Esophagus muscularis mucosa (tissue), 4 donors: ENCODE data around the gene CBX1. TPM values are rescaled to one million over a fixed set of nuclear protein-coding genes. Genes with fewer than 3 reads are reported as not detected.

Source experiments
- DNase-seq: peaks from one replicate; pipeline ENCODE4 v3.0.0-alpha.2; 2017; ENCODE audit errors: extremely low spot score
- H3K27ac ChIP-seq, 4 donors: fragments of 200-600 bp; sonication (generic); replicated peaks in 1 of 4; 1 replicate in 3 of 4; 2 replicates in 1 of 4; pipeline ENCODE4 v1.5.1; 2016 to 2019; ENCODE audit warnings: mild to moderate bottlenecking in 1 of 4
- H3K27me3 ChIP-seq, 4 donors: fragments of 200-600 bp; sonication (generic); one replicate each; pipeline versions ENCODE4 v1.5.1 to v1.6.0; 2016 to 2019
- H3K36me3 ChIP-seq, 4 donors: fragments of 200-600 bp; sonication (generic); one replicate each; pipeline ENCODE4 v1.5.1; 2016 to 2019
- H3K4me1 ChIP-seq, 4 donors: fragments of 200-600 bp; sonication (generic); one replicate each; pipeline ENCODE4 v1.5.1; 2016 to 2019
- H3K4me3 ChIP-seq, 4 donors: fragments of 200-600 bp; sonication (generic); 1 replicate in 2 of 4; 2 replicates in 2 of 4; pipeline ENCODE4 v1.5.1; 2016 to 2019; ENCODE audit warnings: mild to moderate bottlenecking in 4 of 4, moderate library complexity in 1 of 4
- H3K9me3 ChIP-seq, 4 donors: fragments of 200-600 bp; sonication (generic); 1 replicate in 3 of 4; 2 replicates in 1 of 4; pipeline ENCODE4 v1.5.1; 2016 to 2019
- EP300 ChIP-seq: sonication (generic); formaldehyde crosslinking; IDR thresholded peaks from one replicate; pipeline ENCODE4 v1.6.1; 2017; ENCODE audit warnings: antibody characterized with exemption
- POLR2A ChIP-seq: fragments of 450-650 bp; IDR thresholded peaks from one replicate; pipeline ENCODE4 v1.6.1; 2017; ENCODE audit warnings: antibody characterized with exemption, moderate library complexity, mild to moderate bottlenecking, low read depth
- POLR2AphosphoS5 ChIP-seq, 2 donors: sonication (generic); formaldehyde crosslinking; IDR thresholded peaks; one replicate each; pipeline ENCODE4 v1.6.1; 2017; ENCODE audit warnings: antibody characterized with exemption in 2 of 2
- WGBS: methylation state at CpG from one replicate; pipeline ENCODE4 v1.1.5; 2018; 5-methylcytosine and 5-hydroxymethylcytosine counted together
- intact Hi-C: fragments of 100-400 bp; cut with DNase I; formaldehyde crosslinking; loops from one replicate; pipeline ENCODE4 v1.15.1; 2023
- total RNA-seq, 4 donors: library from RNA; depleted of rRNA; stranded (reverse); fragments of >200 nt; gene quantifications; one replicate each; pipeline versions ENCODE4 v1.1.0 to v1.2.1, GENCODE V29; 2016
- TF ChIP-seq, protein P1 (sequence below), 3 experiments: fragments of 200-600 bp in 2 of 3; fragments of 450-650 bp in 1 of 3; sonication (generic) in 2 of 3; IDR thresholded peaks; one replicate each; pipeline ENCODE4 v1.5.1; 2017 to 2019; ENCODE audit warnings: antibody characterized with exemption in 3 of 3, mild to moderate bottlenecking in 2 of 3, moderate library complexity in 1 of 3

The CBX1 gene
- total RNA-seq, 4 donors from 2014 or later = 32.1 to 59.5 (median 39.7) TPM

DNA sequence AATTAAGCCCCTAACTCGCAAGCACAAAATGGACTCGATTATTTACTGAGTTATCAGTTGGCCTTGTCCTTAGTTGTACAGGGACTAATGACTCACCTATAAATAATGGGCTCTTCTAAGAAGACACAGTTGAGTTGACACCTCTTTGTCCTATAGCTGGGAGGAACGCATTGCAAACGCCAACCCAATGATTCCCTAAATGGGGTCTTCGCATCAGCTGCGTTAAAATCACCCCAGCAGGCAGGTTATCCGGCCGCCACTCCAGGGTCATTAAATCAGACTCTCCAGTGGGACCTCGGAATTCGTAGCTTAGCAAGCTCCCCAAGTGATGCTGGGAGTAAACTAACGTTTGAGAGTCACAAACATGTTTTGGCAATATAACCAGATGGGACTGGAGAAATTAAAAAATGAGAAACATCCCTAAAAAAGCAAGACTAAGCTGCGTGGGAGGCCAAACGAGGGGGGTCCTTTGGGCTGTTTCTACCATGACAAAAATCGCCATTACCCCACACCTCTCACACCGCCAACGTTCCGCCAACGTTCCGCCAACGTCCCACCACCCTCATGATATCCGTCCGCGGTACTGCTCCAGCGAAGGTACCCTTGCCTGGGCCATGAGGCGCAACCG is 54.1 kb downstream of the CBX1 start:
- 10% methylated on average over 21 of the region's 26 CpGs for WGBS

DNA sequence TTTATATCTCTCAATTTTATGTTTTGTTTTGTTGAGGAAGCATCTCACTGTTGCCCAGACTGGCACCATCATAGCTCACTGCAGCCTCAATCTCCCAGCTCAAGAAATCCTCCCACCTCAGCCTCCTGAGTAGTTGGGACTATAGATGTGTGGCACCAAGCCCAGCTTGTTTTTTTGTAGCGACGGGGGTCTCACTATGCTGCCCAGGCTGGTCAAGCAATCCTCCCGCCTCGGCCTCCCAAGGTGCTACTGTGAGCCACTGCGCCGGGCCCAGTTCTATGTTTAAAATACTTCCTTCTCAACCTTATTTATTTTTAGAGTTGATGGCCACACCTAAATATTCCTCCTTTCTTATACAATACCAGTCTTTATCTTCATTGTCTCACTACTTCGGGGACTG is 55.0 kb downstream of the CBX1 start:
- WGBS = 90% methylated on average over 7 of the region's 7 CpGs
- Histone ChIP-seq H3K27ac (no peak overlapping the region), H3K4me1 (peaks cover 25 to 44% (median 41%) of the 10 kb centered on the region in 4 donors), H3K36me3 (peaks cover 0 to 7% (median 4%) of the 10 kb centered on the region in 4 donors), H3K27me3 (no peaks in the 10 kb centered on the region), H3K9me3 (no peaks in the 10 kb centered on the region), H3K4me3 (no peak overlapping the region)
- TF ChIP-seq POLR2A = no peak
- TF ChIP-seq, protein P1, sequence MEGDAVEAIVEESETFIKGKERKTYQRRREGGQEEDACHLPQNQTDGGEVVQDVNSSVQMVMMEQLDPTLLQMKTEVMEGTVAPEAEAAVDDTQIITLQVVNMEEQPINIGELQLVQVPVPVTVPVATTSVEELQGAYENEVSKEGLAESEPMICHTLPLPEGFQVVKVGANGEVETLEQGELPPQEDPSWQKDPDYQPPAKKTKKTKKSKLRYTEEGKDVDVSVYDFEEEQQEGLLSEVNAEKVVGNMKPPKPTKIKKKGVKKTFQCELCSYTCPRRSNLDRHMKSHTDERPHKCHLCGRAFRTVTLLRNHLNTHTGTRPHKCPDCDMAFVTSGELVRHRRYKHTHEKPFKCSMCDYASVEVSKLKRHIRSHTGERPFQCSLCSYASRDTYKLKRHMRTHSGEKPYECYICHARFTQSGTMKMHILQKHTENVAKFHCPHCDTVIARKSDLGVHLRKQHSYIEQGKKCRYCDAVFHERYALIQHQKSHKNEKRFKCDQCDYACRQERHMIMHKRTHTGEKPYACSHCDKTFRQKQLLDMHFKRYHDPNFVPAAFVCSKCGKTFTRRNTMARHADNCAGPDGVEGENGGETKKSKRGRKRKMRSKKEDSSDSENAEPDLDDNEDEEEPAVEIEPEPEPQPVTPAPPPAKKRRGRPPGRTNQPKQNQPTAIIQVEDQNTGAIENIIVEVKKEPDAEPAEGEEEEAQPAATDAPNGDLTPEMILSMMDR (IDR thresholded peaks at IDR 0.05) = no peak
- TF ChIP-seq POLR2AphosphoS5 (IDR thresholded peaks at IDR 0.05) = no peak
- TF ChIP-seq EP300 = no peak
- DNase-seq = no peak
- intact Hi-C loops = no loop called here

More for the DNA sequence above, 54.1 kb downstream of the CBX1 start:
- intact Hi-C loops = no loop called here
- peaks cover 35 to 54% (median 51%) of the 10 kb centered on the region in 4 donors for H3K4me1 ChIP-seq
- H3K27ac ChIP-seq = peak overlapping the region; percentile 97 to 98 (median 98)
- DNase-seq = no peak
- H3K9me3 ChIP-seq = no peaks in the 10 kb centered on the region
- H3K27me3 ChIP-seq = no peaks in the 10 kb centered on the region
- TF ChIP-seq POLR2AphosphoS5 (IDR thresholded peaks at IDR 0.05) = no peak
- TF ChIP-seq POLR2A = no peak
- no peak for TF ChIP-seq EP300
- H3K4me3 ChIP-seq = peak overlapping the region; percentile 71 to 85 (median 84)
- H3K36me3 ChIP-seq = peaks cover 0 to 11% (median 7%) of the 10 kb centered on the region in 4 donors

DNA sequence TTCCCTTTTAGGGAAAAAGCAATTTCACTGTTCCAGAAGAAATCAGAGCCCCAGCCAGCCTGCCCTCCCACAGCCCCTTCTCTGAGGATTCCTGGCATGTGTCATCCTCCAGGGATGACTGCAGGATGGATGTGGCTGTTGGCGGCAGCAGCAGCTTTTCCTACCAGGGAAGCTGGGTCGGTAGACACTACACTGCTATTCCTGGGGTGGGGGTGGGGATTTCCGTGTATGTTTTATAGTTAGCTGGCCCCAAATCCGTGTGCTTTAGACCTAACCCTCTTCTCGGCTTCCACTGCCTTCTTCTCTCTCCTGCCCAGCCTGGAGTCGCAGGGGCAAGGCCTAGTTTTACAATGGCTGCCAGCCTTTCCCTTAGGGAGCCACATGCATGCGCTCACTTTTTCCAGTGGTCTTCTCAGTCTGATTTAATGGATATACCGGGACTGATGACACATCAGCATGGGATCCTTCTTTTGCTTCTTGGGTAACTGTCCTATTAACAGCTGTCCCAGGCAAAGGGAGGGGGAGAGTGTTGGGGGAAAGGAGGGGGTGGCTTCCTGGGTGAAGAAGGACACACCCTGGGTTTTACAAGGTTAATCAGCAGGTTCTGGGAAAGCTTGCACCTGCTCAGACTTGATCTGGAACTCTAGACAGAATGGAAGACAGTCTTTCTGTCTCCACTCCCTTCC is 55.8 kb downstream of the CBX1 start:
- peak overlapping the region in 1 of 4 donors; percentile 20 for H3K27ac ChIP-seq
- H3K9me3 ChIP-seq = no peaks in the 10 kb centered on the region
- H3K27me3 ChIP-seq = no peaks in the 10 kb centered on the region
- no peak overlapping the region for H3K4me3 ChIP-seq
- no peaks in the 10 kb centered on the region for H3K36me3 ChIP-seq
- no peak for DNase-seq
- intact Hi-C loops = no loop called here
- WGBS = 55% methylated on average over 8 of the region's 8 CpGs
- H3K4me1 ChIP-seq = peaks cover 17 to 36% (median 33%) of the 10 kb centered on the region in 4 donors
- TF ChIP-seq EP300 (no peak), POLR2AphosphoS5 (IDR thresholded peaks at IDR 0.05) (no peak), POLR2A (no peak)
- TF ChIP-seq, protein P1 (IDR thresholded peaks at IDR 0.05) = no peak

DNA sequence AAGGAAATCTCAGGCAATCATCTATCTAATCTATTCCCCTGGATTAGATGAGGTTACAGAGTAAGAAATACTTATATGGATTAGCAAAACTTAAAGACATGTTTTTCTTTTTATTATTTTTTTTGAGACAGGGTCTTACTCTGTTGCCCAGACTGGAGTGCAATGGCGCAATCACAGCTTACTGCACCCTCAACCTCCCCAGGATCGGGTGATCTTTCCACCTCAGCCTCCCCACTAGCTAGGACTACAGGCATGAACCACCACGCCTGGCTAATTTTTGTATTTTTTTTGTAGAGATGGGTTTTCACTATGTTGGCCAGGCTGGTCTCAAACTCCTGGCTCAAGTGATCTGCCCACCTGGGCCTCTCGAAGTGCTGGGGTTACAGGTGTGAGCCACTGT is 56.4 kb downstream of the CBX1 start:
- DNase-seq = no peak
- WGBS = 86% methylated on average over 4 of the region's 4 CpGs
- Histone ChIP-seq H3K27me3 (no peaks in the 10 kb centered on the region), H3K36me3 (no peaks in the 10 kb centered on the region), H3K4me1 (peaks cover 11 to 30% (median 27%) of the 10 kb centered on the region in 4 donors), H3K4me3 (no peak overlapping the region), H3K9me3 (no peaks in the 10 kb centered on the region), H3K27ac (no peak overlapping the region)
- intact Hi-C loops = no loop called here
- TF ChIP-seq, protein P1 (IDR thresholded peaks at IDR 0.05) = no peak

DNA sequence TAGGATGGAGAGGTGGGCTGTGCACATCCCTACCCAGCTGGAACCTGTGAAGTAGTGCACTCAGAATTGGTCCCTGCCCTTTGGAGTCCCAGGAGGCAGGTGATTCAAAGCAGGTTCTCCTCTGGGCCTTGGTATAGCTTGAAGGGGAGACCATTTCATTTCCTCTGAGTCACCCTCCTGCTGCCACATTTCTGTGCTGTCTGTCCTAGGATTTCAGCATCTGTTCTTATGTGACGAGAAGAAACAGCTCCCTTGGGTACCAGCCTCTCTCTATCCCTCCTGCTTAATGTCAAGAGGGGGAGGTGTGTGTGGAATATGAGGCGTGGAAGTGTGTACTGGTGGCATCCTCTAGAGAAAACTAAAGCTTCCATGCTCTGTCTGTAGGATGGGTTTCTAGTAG is 58.1 kb downstream of the CBX1 start:
- no peak overlapping the region for H3K27ac ChIP-seq
- peaks cover 11 to 24% (median 21%) of the 10 kb centered on the region in 4 donors for H3K4me1 ChIP-seq
- 100% methylated on average over 2 of the region's 2 CpGs for WGBS
- TF ChIP-seq POLR2AphosphoS5 (IDR thresholded peaks at IDR 0.05) = no peak
- no peak for TF ChIP-seq POLR2A
- no peak for TF ChIP-seq EP300
- TF ChIP-seq, protein P1 (IDR thresholded peaks at IDR 0.05) = no peak
- H3K9me3 ChIP-seq = no peaks in the 10 kb centered on the region
- intact Hi-C loops = no loop called here
- no peak for DNase-seq
- H3K36me3 ChIP-seq = no peaks in the 10 kb centered on the region
- H3K4me3 ChIP-seq = no peak overlapping the region
- H3K27me3 ChIP-seq = no peaks in the 10 kb centered on the region
